ENCODE results near the gene GALNT16. TPM values are rescaled to one million over a fixed set of nuclear protein-coding genes. Genes with fewer than 3 reads are reported as not detected.

GALNT16 gene
- polyA plus RNA-seq, 1 donor (not counting 4 experiments of a cell fraction or from before 2014, with no cell fraction given) = not detected

DNA sequence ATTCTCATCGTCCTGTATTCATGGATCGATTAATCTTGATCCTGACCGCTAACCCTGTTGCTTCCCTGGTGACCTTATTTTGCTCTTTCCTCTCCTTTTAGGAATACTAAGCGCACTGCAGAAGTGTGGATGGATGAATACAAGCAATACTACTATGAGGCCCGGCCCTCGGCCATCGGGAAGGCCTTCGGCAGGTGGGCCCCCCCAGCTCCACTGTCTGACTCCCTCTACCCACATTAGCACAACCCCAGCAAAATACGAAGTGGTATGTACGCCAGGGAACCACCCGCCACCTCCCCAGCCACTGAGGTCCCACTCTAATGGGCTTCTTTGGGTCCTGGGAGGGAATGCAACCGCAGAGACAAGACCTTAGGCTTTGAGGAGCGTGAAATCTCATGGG lies 79.5 kb downstream of the GALNT16 start:
- no peak for FAIRE-seq
- Histone ChIP-seq H3K9me1 (ENCODE audit: control insufficient read depth, extremely low read depth, insufficient read depth, low read length) (no peaks in the 10 kb centered on the region), H3K9ac (ENCODE audit: control insufficient read depth, extremely low read depth, insufficient read depth, low read length) (no peak overlapping the region), H3K9me3 (ENCODE audit: control insufficient read depth, low read depth, low read length) (no peaks in the 10 kb centered on the region), H3K36me3 (ENCODE audit: control insufficient read depth in 2 of 2, extremely low read depth in 1 of 2, insufficient read depth in 2 of 2, low read length in 2 of 2) (no peaks in the 10 kb centered on the region), H3K27ac (ENCODE audit: control insufficient read depth, insufficient read depth, low read length) (no peak overlapping the region), H3K4me3 (ENCODE audit: control insufficient read depth in 2 of 3, extremely low read depth in 1 of 3, insufficient read depth in 2 of 3, low read depth in 1 of 3, low read length in 3 of 3) (no peak overlapping the region), H3K4me2 (ENCODE audit: control insufficient read depth, extremely low read depth, insufficient read depth, low read depth, low read length) (no peak overlapping the region), H3K27me3 (ENCODE audit: control insufficient read depth, extremely low read depth, insufficient read depth, low read length) (peaks cover 36% of the 10 kb centered on the region), H2AFZ (ENCODE audit: control insufficient read depth, low read length) (no peak overlapping the region), H3K79me2 (ENCODE audit: control insufficient read depth, insufficient read depth, low read length) (no peaks in the 10 kb centered on the region), H4K20me1 (ENCODE audit: control insufficient read depth, extremely low read depth, insufficient read depth, low read length) (no peaks in the 10 kb centered on the region), H3K4me1 (ENCODE audit: control insufficient read depth, extremely low read depth, insufficient read depth, low read length) (peaks cover 9% of the 10 kb centered on the region)
- dilution Hi-C loops (cut with MboI; ENCODE audit: extremely low pct_ligation_motif_present, low sequenced_read_pairs) = no loop called here
- TF ChIP-seq, protein P1, sequence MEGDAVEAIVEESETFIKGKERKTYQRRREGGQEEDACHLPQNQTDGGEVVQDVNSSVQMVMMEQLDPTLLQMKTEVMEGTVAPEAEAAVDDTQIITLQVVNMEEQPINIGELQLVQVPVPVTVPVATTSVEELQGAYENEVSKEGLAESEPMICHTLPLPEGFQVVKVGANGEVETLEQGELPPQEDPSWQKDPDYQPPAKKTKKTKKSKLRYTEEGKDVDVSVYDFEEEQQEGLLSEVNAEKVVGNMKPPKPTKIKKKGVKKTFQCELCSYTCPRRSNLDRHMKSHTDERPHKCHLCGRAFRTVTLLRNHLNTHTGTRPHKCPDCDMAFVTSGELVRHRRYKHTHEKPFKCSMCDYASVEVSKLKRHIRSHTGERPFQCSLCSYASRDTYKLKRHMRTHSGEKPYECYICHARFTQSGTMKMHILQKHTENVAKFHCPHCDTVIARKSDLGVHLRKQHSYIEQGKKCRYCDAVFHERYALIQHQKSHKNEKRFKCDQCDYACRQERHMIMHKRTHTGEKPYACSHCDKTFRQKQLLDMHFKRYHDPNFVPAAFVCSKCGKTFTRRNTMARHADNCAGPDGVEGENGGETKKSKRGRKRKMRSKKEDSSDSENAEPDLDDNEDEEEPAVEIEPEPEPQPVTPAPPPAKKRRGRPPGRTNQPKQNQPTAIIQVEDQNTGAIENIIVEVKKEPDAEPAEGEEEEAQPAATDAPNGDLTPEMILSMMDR (optimal IDR thresholded peaks at IDR 0.05 in 1 of 3, IDR thresholded peaks at IDR 0.05 in 1 of 3, conservative IDR thresholded peaks at IDR 0.05 in 1 of 3; ENCODE audit: extremely low read depth in 1 of 3, insufficient read depth in 2 of 3, low read length in 3 of 3) = no peak
- no peak for TF ChIP-seq EZH2 (IDR thresholded peaks at IDR 0.05; ENCODE audit: low read length)
- DNase-seq (ENCODE audit: low read depth, low spot score) = no peak

DNA sequence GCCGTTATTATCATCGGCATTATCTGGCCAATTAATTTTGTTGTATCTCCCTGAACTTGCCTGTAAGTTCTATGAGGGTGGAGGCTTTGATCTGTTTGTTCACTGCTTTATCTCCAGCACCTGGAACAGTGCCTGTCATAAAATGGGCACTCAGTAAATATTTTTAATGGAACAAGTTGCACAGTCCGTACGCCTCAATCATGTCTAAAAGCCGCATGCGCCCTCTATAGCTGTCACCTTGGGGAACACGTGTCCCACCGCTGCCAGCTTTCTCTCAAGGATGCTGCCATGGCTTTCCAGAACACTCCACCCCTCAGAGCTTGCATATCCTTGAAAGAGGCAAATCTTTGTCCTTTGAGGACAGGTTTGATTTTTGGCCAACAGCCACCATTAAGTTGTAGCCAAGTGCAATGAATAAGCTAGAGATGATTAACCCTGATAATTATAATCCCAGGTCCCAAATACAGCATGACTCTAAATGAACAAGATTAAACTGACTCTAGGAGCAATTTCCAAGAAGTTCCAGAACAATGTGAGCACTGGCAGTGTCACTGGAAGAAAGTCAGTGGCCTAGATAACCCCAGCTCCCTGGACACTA lies 83.1 kb downstream of the GALNT16 start:
- no peak for FAIRE-seq
- DNase-seq (ENCODE audit: low read depth, low spot score) = no peak
- dilution Hi-C loops (cut with MboI; ENCODE audit: extremely low pct_ligation_motif_present, low sequenced_read_pairs) = no loop called here
- H3K27me3 ChIP-seq (ENCODE audit: control insufficient read depth, extremely low read depth, insufficient read depth, low read length) = peaks cover 35% of the 10 kb centered on the region
- H3K9me1 ChIP-seq (ENCODE audit: control insufficient read depth, extremely low read depth, insufficient read depth, low read length) = no peaks in the 10 kb centered on the region
- no peak overlapping the region for H3K4me3 ChIP-seq (ENCODE audit: control insufficient read depth in 2 of 3, extremely low read depth in 1 of 3, insufficient read depth in 2 of 3, low read depth in 1 of 3, low read length in 3 of 3)
- no peaks in the 10 kb centered on the region for H4K20me1 ChIP-seq (ENCODE audit: control insufficient read depth, extremely low read depth, insufficient read depth, low read length)
- H2AFZ ChIP-seq (ENCODE audit: control insufficient read depth, low read length) = no peak overlapping the region
- no peaks in the 10 kb centered on the region for H3K79me2 ChIP-seq (ENCODE audit: control insufficient read depth, insufficient read depth, low read length)
- H3K36me3 ChIP-seq (ENCODE audit: control insufficient read depth in 2 of 2, extremely low read depth in 1 of 2, insufficient read depth in 2 of 2, low read length in 2 of 2) = no peaks in the 10 kb centered on the region
- peak overlapping the region; percentile 1 for H3K4me2 ChIP-seq (ENCODE audit: control insufficient read depth, extremely low read depth, insufficient read depth, low read depth, low read length)
- H3K9me3 ChIP-seq (ENCODE audit: control insufficient read depth, low read depth, low read length) = no peaks in the 10 kb centered on the region
- no peaks in the 10 kb centered on the region for H3K4me1 ChIP-seq (ENCODE audit: control insufficient read depth, extremely low read depth, insufficient read depth, low read length)
- TF ChIP-seq, protein P1 (optimal IDR thresholded peaks at IDR 0.05 in 1 of 3, IDR thresholded peaks at IDR 0.05 in 1 of 3, conservative IDR thresholded peaks at IDR 0.05 in 1 of 3; ENCODE audit: extremely low read depth in 1 of 3, insufficient read depth in 2 of 3, low read length in 3 of 3) = no peak
- no peak for TF ChIP-seq EZH2 (IDR thresholded peaks at IDR 0.05; ENCODE audit: low read length)
- no peak overlapping the region for H3K9ac ChIP-seq (ENCODE audit: control insufficient read depth, extremely low read depth, insufficient read depth, low read length)
- no peak overlapping the region for H3K27ac ChIP-seq (ENCODE audit: control insufficient read depth, insufficient read depth, low read length)
